Measurements from ENCODE around the gene CENPO. TPM values are rescaled to one million over a fixed set of nuclear protein-coding genes. Genes with fewer than 3 reads are reported as not detected.

The CENPO gene
- total RNA-seq, 1 experiment from 2014 or later: 27.9 TPM

GRCh38 chr2:24852026-24852425 lies 58.8 kb downstream of the CENPO start:
- no peak overlapping the region for H3K27ac ChIP-seq (ENCODE audit: low read depth, low read length)
- no peak overlapping the region for H3K4me3 ChIP-seq (replicated peaks in 1 of 2; ENCODE audit: low read depth in 1 of 2, low read length in 2 of 2)
- no peaks in the 10 kb centered on the region for H3K9me3 ChIP-seq (ENCODE audit: control insufficient read depth in 1 of 2, insufficient read depth in 1 of 2, low read depth in 1 of 2, low read length in 2 of 2)
- no peak overlapping the region for H2AFZ ChIP-seq (ENCODE audit: low read depth, low read length, poor library complexity, severe bottlenecking)
- H3K36me3 ChIP-seq (ENCODE audit: control insufficient read depth in 1 of 2, insufficient read depth in 2 of 2, low read length in 2 of 2): peaks cover 0 to 5% of the 10 kb centered on the region in 2 experiments; a peak in 1 of 4 replicates
- POLR2A ChIA-PET: no interaction called here
- H4K20me1 ChIP-seq (ENCODE audit: insufficient read depth): no peaks in the 10 kb centered on the region
- H3K4me2 ChIP-seq (ENCODE audit: low read length): no peak overlapping the region
- no peak for TF ChIP-seq REST (IDR thresholded peaks at IDR 0.05; ENCODE audit: low read depth)
- H3K9me2 ChIP-seq (ENCODE audit: insufficient read depth): no peaks in the 10 kb centered on the region
- H3K9ac ChIP-seq (ENCODE audit: low read length): no peak overlapping the region
- intact Hi-C loops (cut with micrococcal nuclease): no loop called here
- H3K79me2 ChIP-seq (ENCODE audit: insufficient read depth, low read length): no peaks in the 10 kb centered on the region; the same call in 1 of the 2 replicates
- BruUV-seq (replicated peaks): no TSS peak
- no peaks in the 10 kb centered on the region for H3K27me3 ChIP-seq (ENCODE audit: insufficient read depth, low read length)
- ATAC-seq (no peak), DNase-seq (ENCODE audit: low read depth, low spot score) (no peak)
- RAD21 ChIA-PET (ENCODE audit: low non-redundant PET in 1 of 2, low total read pairs in 2 of 2, uncharacterized antibody in 2 of 2, unreplicated experiment in 2 of 2): no interaction called here
- H3K4me1 ChIP-seq (ENCODE audit: control insufficient read depth in 1 of 2, insufficient read depth in 2 of 2, low read length in 2 of 2): no peaks in the 10 kb centered on the region
- CTCF ChIA-PET: no interaction called here

DNA sequence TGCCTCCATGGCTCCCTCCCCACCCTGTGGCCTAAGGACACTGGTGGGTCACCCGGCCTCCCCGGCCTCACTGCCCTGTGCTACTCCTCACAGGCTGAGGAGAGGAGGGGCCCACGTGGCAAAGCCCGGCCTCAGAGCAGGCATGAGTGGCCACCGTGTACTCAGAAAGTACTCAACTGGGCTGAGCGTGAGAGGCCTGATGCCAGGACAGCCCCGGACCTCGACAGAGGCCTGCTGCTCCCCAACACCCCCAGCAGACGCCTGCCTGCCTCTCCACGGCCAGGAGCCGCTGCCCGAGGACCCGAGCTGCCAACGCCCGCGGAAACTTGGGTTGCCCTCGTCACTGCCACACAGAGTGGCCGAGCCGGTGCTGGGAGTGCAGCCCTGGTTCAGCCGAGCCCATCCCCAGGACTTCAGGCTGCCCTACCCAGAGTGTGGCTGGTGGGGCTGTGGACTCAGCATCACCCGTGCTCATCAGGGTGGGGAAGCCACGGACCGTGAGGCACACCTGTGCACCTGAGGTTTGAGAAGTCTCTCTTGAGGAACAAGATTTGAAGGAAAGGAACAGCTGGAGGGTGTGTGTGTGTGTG lies 59.3 kb downstream of the CENPO start:
- ATAC-seq: no peak
- H3K27me3 ChIP-seq (ENCODE audit: insufficient read depth, low read length): no peaks in the 10 kb centered on the region
- no peaks in the 10 kb centered on the region; the same call in 1 of the 2 replicates for H3K79me2 ChIP-seq (ENCODE audit: insufficient read depth, low read length)
- no peaks in the 10 kb centered on the region for H3K4me1 ChIP-seq (ENCODE audit: control insufficient read depth in 1 of 2, insufficient read depth in 2 of 2, low read length in 2 of 2)
- H3K4me2 ChIP-seq (ENCODE audit: low read length): no peak overlapping the region
- no peaks in the 10 kb centered on the region for H3K9me2 ChIP-seq (ENCODE audit: insufficient read depth)
- H4K20me1 ChIP-seq (ENCODE audit: insufficient read depth): no peaks in the 10 kb centered on the region
- ChIA-PET RAD21 (ENCODE audit: low non-redundant PET in 1 of 2, low total read pairs in 2 of 2, uncharacterized antibody in 2 of 2, unreplicated experiment in 2 of 2) (no interaction called here), CTCF (no interaction called here), POLR2A (no interaction called here)
- intact Hi-C loops (cut with micrococcal nuclease): no loop called here
- H3K36me3 ChIP-seq (ENCODE audit: control insufficient read depth in 1 of 2, insufficient read depth in 2 of 2, low read length in 2 of 2): peaks cover 0 to 7% of the 10 kb centered on the region in 2 experiments; a peak in 1 of 4 replicates
- BruUV-seq (replicated peaks): no TSS peak
- no peak for DNase-seq (ENCODE audit: low read depth, low spot score)
- H3K9me3 ChIP-seq (ENCODE audit: control insufficient read depth in 1 of 2, insufficient read depth in 1 of 2, low read depth in 1 of 2, low read length in 2 of 2): no peaks in the 10 kb centered on the region
- H3K27ac ChIP-seq (ENCODE audit: low read depth, low read length): no peak overlapping the region
- no peak overlapping the region for H3K4me3 ChIP-seq (replicated peaks in 1 of 2; ENCODE audit: low read depth in 1 of 2, low read length in 2 of 2)
- TF ChIP-seq EZH2phosphoT487 (IDR thresholded peaks at IDR 0.05; ENCODE audit: borderline replicate concordance): no peak
- no peak overlapping the region for H3K9ac ChIP-seq (ENCODE audit: low read length)
- H2AFZ ChIP-seq (ENCODE audit: low read depth, low read length, poor library complexity, severe bottlenecking): no peak overlapping the region
